KMS-11 (cell line): ENCODE data around the gene ZNF655.
"Not testable (repeated sequence)": the region's sequence is repeated elsewhere in the genome, so short reads cannot be mapped to it uniquely, and the experiment has no call there.

Source experiments
- H2AFZ ChIP-seq: fragments of 200-600 bp; sonication (generic); 2 replicates; pipeline ENCODE4 v1.6.1; 2016; ENCODE audit warnings: antibody characterized with exemption, mixed run types, low read depth
- H3K27ac ChIP-seq: fragments of 200-600 bp; sonication (generic); 2 replicates; pipeline ENCODE4 v1.6.1; 2016; ENCODE audit warnings: mild to moderate bottlenecking, mixed run types
- H3K27me3 ChIP-seq: fragments of 200-600 bp; sonication (generic); 2 replicates; pipeline ENCODE4 v1.6.1; 2017; ENCODE audit warnings: mild to moderate bottlenecking, low read depth, mixed run types, moderate library complexity; ENCODE audit not compliant: insufficient read depth
- H3K36me3 ChIP-seq: fragments of 200-600 bp; sonication (generic); 2 replicates; pipeline ENCODE4 v1.6.1; 2017; ENCODE audit warnings: mild to moderate bottlenecking, mixed run types; ENCODE audit not compliant: insufficient read depth
- H3K4me1 ChIP-seq: fragments of 200-600 bp; sonication (generic); 2 replicates; pipeline ENCODE4 v1.6.1; 2016; ENCODE audit warnings: mild to moderate bottlenecking, low read depth, mixed run types; ENCODE audit not compliant: poor library complexity, severe bottlenecking
- H3K4me2 ChIP-seq: fragments of 200-600 bp; sonication (generic); 2 replicates; pipeline ENCODE4 v1.7.0; 2016; ENCODE audit warnings: mild to moderate bottlenecking, mixed run types
- H3K4me3 ChIP-seq: fragments of 200-600 bp; sonication (generic); IDR thresholded peaks from 2 replicates; pipeline ENCODE4 v1.6.1; 2017; ENCODE audit warnings: low read depth, low read length, mixed read lengths; ENCODE audit not compliant: insufficient read depth
- H3K79me2 ChIP-seq: fragments of 200-600 bp; sonication (generic); 2 replicates; pipeline ENCODE4 v1.6.1; 2016; ENCODE audit warnings: low read depth, mixed run types; ENCODE audit not compliant: insufficient read depth
- H3K9ac ChIP-seq: fragments of 200-600 bp; sonication (generic); 2 replicates; pipeline ENCODE4 v1.6.1; 2016; ENCODE audit warnings: mild to moderate bottlenecking, mixed run types
- H4K20me1 ChIP-seq: fragments of 200-600 bp; sonication (generic); 2 replicates; pipeline ENCODE4 v1.6.1; 2016; ENCODE audit warnings: mild to moderate bottlenecking, mixed run types; ENCODE audit not compliant: insufficient read depth
- TF ChIP-seq, protein P1 (sequence below): fragments of 200-600 bp; sonication (generic); conservative IDR thresholded peaks from 2 replicates; pipeline ENCODE4 v1.6.1; 2017; ENCODE audit warnings: low read depth, mild to moderate bottlenecking, antibody characterized with exemption, low read length, moderate library complexity, mixed read lengths

The ZNF655 gene

DNA sequence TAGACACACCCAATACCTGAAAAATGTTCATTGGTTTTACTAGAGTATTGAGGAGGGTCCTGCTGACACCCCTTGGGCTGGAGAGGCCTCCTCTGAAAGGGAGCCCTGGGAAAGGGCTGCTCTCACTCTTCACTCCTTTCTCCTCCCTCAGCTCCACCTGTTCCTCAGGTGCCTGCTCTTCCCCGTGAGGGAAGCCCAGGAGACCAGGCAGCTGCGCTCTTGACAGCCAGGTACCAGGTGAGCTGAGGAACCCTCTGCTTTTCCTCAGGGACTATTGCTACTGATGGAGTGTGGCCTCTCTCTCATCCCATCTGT lies 3.3 kb downstream of the ZNF655 start:
- Histone ChIP-seq H3K9ac (no peak overlapping the region), H3K4me1 (peaks cover 20% of the 10 kb centered on the region), H3K4me2 (no peak overlapping the region), H3K36me3 (peaks cover 14% of the 10 kb centered on the region; the same call in 1 of the 2 replicates), H3K4me3 (no peak overlapping the region), H2AFZ (no peak overlapping the region), H3K27me3 (no peaks in the 10 kb centered on the region), H4K20me1 (no peaks in the 10 kb centered on the region), H3K79me2 (peaks cover 22% of the 10 kb centered on the region), H3K27ac (no peak overlapping the region)
- TF ChIP-seq, protein P1, sequence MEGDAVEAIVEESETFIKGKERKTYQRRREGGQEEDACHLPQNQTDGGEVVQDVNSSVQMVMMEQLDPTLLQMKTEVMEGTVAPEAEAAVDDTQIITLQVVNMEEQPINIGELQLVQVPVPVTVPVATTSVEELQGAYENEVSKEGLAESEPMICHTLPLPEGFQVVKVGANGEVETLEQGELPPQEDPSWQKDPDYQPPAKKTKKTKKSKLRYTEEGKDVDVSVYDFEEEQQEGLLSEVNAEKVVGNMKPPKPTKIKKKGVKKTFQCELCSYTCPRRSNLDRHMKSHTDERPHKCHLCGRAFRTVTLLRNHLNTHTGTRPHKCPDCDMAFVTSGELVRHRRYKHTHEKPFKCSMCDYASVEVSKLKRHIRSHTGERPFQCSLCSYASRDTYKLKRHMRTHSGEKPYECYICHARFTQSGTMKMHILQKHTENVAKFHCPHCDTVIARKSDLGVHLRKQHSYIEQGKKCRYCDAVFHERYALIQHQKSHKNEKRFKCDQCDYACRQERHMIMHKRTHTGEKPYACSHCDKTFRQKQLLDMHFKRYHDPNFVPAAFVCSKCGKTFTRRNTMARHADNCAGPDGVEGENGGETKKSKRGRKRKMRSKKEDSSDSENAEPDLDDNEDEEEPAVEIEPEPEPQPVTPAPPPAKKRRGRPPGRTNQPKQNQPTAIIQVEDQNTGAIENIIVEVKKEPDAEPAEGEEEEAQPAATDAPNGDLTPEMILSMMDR: no peak

DNA sequence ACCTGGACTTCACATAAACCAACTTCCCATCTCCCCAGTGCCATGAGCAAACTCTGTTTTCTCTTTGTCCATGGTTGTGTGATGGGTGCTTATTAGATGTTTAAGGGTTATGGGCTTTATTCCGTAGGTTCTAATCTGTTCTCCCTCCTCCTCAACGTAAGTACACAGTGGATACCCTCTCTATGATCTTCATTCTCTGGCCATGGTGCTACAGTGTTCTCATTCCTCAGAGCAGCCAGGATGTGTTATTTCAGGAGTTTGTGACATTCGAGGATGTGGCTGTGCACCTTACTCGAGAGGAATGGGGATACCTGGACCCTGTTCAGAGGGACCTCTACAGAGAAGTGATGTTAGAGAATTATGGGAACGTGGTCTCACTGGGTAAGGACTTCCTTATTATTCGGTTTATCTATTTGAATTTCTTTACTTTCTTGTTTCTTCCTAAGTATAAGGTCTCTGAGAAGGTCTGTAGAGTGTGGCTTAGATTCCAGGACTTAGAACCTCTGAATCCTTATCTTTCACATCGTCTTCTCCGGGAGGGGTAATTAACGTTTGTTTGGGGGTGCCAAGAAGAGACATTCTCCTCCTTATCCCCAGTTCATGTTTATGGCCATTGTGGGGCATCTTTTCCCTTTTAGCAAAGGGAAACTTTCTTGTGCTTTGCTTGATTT lies 3.8 kb downstream of the ZNF655 start:
- Histone ChIP-seq H3K36me3 (peaks cover 14% of the 10 kb centered on the region; the same call in 1 of the 2 replicates), H4K20me1 (no peaks in the 10 kb centered on the region), H2AFZ (no peak overlapping the region), H3K9ac (no peak overlapping the region), H3K4me3 (no peak overlapping the region), H3K4me1 (peaks cover 15% of the 10 kb centered on the region), H3K79me2 (peaks cover 22% of the 10 kb centered on the region), H3K27me3 (no peaks in the 10 kb centered on the region), H3K4me2 (no peak overlapping the region), H3K27ac (no peak overlapping the region)
- TF ChIP-seq, protein P1: no peak

DNA sequence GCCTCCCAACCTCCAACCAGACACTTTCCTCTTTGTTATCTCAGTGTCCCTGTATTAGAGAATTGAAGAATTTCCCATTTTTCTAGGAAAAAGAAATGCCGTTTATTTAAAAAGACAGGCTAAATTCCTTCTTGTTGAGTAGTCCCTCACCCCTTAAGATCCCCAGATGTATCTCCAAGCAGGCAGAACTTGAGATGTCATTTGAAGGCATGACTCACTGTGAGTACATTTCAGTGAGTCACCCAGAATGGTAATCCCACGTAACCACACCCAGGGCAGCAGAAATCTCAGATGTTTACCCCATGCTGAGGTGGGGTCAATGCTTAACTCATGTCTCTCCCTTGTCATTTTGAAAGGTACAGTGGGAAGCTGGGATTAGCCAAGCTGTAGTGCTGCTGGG lies 4.4 kb downstream of the ZNF655 start:
- Histone ChIP-seq H3K27ac (no peak overlapping the region), H2AFZ (no peak overlapping the region), H3K36me3 (peaks cover 14% of the 10 kb centered on the region; the same call in 1 of the 2 replicates), H3K4me3 (no peak overlapping the region), H4K20me1 (no peaks in the 10 kb centered on the region), H3K27me3 (no peaks in the 10 kb centered on the region), H3K4me2 (no peak overlapping the region), H3K4me1 (peaks cover 12% of the 10 kb centered on the region), H3K9ac (no peak overlapping the region), H3K79me2 (peaks cover 22% of the 10 kb centered on the region)
- TF ChIP-seq, protein P1: no peak

DNA sequence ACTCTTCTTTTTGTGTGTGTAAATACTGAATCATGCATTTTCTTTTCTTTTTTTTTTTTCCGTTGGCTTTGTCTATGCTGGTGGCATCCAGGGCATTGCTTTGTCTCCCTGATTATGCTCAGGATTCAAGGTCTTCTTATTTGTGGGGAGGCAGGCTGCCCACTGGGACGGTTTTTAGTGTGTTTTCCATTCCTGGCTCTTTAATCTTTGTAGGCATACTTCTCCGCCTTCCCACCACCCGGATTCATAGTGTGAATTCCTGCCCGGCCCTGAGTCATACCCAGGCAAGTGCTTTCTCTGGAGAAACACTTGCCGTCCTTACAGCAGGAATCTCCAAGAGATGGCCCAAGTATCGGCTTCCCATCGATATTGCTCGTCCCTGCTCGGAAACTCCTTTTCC lies 5.2 kb downstream of the ZNF655 start:
- H3K4me3 ChIP-seq: no peak overlapping the region
- TF ChIP-seq, protein P1: no peak
- peaks cover 14% of the 10 kb centered on the region; the same call in 1 of the 2 replicates for H3K36me3 ChIP-seq
- no peak overlapping the region for H3K27ac ChIP-seq
- no peaks in the 10 kb centered on the region for H4K20me1 ChIP-seq
- H2AFZ ChIP-seq: no peak overlapping the region
- peaks cover 12% of the 10 kb centered on the region for H3K4me1 ChIP-seq
- H3K27me3 ChIP-seq: no peaks in the 10 kb centered on the region
- H3K4me2 ChIP-seq: no peak overlapping the region
- peaks cover 21% of the 10 kb centered on the region for H3K79me2 ChIP-seq
- no peak overlapping the region for H3K9ac ChIP-seq

DNA sequence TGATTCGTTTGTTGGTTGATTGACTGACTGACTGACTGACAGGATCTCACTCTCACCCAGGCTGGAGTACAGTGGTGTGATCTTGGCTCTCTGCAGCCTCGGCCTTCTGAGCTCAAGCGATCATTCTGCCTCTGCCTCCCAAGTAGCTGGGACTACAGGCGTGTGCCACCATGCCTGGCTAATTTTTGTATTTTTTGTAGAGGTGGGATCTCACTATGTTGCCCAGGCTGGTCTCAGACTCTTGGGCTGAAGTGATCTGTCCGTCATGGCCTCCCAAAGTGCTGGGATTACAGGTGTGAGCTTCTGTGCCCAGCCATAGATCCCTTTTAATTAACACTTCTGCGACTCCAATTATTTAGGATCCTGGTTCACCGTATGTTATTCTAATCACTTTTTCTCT lies 10.3 kb downstream of the ZNF655 start:
- H3K27ac ChIP-seq, H4K20me1 ChIP-seq, H3K79me2 ChIP-seq, H3K4me1 ChIP-seq, H3K9ac ChIP-seq, H3K36me3 ChIP-seq, H3K27me3 ChIP-seq, H2AFZ ChIP-seq, H3K4me3 ChIP-seq, H3K4me2 ChIP-seq: not testable (repeated sequence)
